Hippocampal formation (tissue), 2 donors: ENCODE results near the gene FREY1.

Experiments used
- DNase-seq, 2 donors: peaks; one replicate each; lab custom pipeline; 2025; lab: John Stamatoyannopoulos, UW

FREY1 gene

GRCh38 chr11:45894555-45895247 is 12.4 kb downstream of the FREY1 start:
- DNase-seq: no peak

GRCh38 chr11:45892856-45893255 is 14.2 kb downstream of the FREY1 start:
- no peak for DNase-seq

- no peak for DNase-seq
These were observed 16.1 kb downstream of the FREY1 start for GRCh38 chr11:45890886-45891550.

GRCh38 chr11:45889966-45890365 is 17.1 kb downstream of the FREY1 start:
- DNase-seq: no peak

GRCh38 chr11:45889555-45889954 is 17.5 kb downstream of the FREY1 start:
- DNase-seq: no peak

GRCh38 chr11:45887587-45887986 is 19.5 kb downstream of the FREY1 start:
- no peak for DNase-seq

GRCh38 chr11:45886816-45887520 is 20.1 kb downstream of the FREY1 start:
- DNase-seq: no peak

GRCh38 chr11:45885921-45886721 is 20.9 kb downstream of the FREY1 start:
- no peak for DNase-seq

GRCh38 chr11:45885274-45885920 is 21.7 kb downstream of the FREY1 start, which contains the start of gene MAPK8IP1:
Gene MAPK8IP1 (plus strand): TSS chr11:45885651. CDS start chr11:45885821, 170 bp downstream.
- DNase-seq: peak; percentile 25 to 52

- DNase-seq: no peak
These were observed 22.4 kb downstream of the FREY1 start for GRCh38 chr11:45884596-45885185.

- DNase-seq: no peak
These were observed 25.2 kb downstream of the FREY1 start for GRCh38 chr11:45881708-45882368.

- DNase-seq: no peak
These were observed 26.1 kb downstream of the FREY1 start for GRCh38 chr11:45880772-45881570.

GRCh38 chr11:45879803-45880686 is 27.0 kb downstream of the FREY1 start:
- no peak for DNase-seq

- no peak for DNase-seq
These were observed 29.2 kb downstream of the FREY1 start for GRCh38 chr11:45877845-45878244.

- DNase-seq: no peak
These were observed 29.9 kb downstream of the FREY1 start for GRCh38 chr11:45877221-45877620.

GRCh38 chr11:45876401-45876800 is 30.7 kb downstream of the FREY1 start:
- DNase-seq: no peak

GRCh38 chr11:45872651-45873356 is 34.3 kb downstream of the FREY1 start:
- DNase-seq: peak; percentile 37 to 65

GRCh38 chr11:45871638-45872037 is 35.4 kb downstream of the FREY1 start:
- DNase-seq: no peak
